PFSK-1 (cell line): ENCODE measurements around the gene POLR1D.

Source experiments
- FOXP2 ChIP-seq: optimal IDR thresholded peaks from 2 replicates; pipeline ENCODE3; 2011; ENCODE audit warnings: borderline replicate concordance, control low read depth, inconsistent platforms; ENCODE audit not compliant: insufficient read depth; ENCODE audit errors: extremely low read length, extremely low read depth
- POLR2AphosphoS5 ChIP-seq: IDR thresholded peaks from 2 replicates; pipeline ENCODE4 v1.6.1; 2012; ENCODE audit warnings: low read depth, mild to moderate bottlenecking, control low read depth, low read length, moderate library complexity
- SIN3A ChIP-seq: IDR thresholded peaks from 2 replicates; pipeline ENCODE4 v1.6.1; 2012; ENCODE audit warnings: mild to moderate bottlenecking, low read length, moderate library complexity, borderline replicate concordance; ENCODE audit not compliant: insufficient read depth
- TAF1 ChIP-seq: IDR thresholded peaks from 2 replicates; pipeline ENCODE4 v1.6.1; 2012; ENCODE audit warnings: low read length, control low read depth, borderline replicate concordance; ENCODE audit not compliant: insufficient read depth
- TF ChIP-seq, protein P1 (sequence below), 2 experiments: IDR thresholded peaks; 2 replicates each; pipeline versions ENCODE4 v1.6.1 to v1.8.0; 2011 to 2012; ENCODE audit warnings: low read depth in 2 of 2, low read length in 2 of 2, control low read depth in 1 of 2, inconsistent platforms in 1 of 2, mild to moderate bottlenecking in 1 of 2, moderate library complexity in 1 of 2; ENCODE audit not compliant: insufficient read depth in 1 of 2

POLR1D gene

GRCh38 chr13:27654059-27654458 is 32.4 kb downstream of the POLR1D start:
- TF ChIP-seq, protein P1, sequence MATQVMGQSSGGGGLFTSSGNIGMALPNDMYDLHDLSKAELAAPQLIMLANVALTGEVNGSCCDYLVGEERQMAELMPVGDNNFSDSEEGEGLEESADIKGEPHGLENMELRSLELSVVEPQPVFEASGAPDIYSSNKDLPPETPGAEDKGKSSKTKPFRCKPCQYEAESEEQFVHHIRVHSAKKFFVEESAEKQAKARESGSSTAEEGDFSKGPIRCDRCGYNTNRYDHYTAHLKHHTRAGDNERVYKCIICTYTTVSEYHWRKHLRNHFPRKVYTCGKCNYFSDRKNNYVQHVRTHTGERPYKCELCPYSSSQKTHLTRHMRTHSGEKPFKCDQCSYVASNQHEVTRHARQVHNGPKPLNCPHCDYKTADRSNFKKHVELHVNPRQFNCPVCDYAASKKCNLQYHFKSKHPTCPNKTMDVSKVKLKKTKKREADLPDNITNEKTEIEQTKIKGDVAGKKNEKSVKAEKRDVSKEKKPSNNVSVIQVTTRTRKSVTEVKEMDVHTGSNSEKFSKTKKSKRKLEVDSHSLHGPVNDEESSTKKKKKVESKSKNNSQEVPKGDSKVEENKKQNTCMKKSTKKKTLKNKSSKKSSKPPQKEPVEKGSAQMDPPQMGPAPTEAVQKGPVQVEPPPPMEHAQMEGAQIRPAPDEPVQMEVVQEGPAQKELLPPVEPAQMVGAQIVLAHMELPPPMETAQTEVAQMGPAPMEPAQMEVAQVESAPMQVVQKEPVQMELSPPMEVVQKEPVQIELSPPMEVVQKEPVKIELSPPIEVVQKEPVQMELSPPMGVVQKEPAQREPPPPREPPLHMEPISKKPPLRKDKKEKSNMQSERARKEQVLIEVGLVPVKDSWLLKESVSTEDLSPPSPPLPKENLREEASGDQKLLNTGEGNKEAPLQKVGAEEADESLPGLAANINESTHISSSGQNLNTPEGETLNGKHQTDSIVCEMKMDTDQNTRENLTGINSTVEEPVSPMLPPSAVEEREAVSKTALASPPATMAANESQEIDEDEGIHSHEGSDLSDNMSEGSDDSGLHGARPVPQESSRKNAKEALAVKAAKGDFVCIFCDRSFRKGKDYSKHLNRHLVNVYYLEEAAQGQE (IDR thresholded peaks at IDR 0.05; ENCODE audit: insufficient read depth in 1 of 2, low read depth in 2 of 2, low read length in 2 of 2): no peak
- TF ChIP-seq POLR2AphosphoS5: no peak
- TF ChIP-seq SIN3A: no peak
- TF ChIP-seq TAF1: no peak
- no peak for TF ChIP-seq FOXP2

DNA sequence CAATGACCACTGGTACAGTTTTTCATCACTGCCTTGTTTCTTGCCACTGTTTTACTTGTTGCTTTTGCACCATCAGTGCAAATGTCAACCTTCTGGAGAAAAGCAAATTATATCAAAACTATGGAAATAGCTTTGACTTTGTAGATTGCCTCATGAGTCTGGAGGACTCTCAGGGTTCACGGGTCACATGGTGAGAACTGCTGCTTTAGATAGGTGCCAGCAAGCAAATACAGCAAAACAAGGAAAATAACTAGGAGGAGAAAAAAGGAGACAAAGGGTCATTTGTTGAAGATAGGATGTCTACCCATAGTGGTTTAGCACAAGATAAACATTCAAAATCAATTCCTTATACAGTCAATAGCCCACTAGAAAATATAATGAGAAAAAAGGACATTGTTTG is 33.1 kb downstream of the POLR1D start:
- no peak for TF ChIP-seq TAF1
- TF ChIP-seq, protein P1 (IDR thresholded peaks at IDR 0.05; ENCODE audit: insufficient read depth in 1 of 2, low read depth in 2 of 2, low read length in 2 of 2): no peak
- no peak for TF ChIP-seq POLR2AphosphoS5
- TF ChIP-seq SIN3A: no peak
- TF ChIP-seq FOXP2: no peak

DNA sequence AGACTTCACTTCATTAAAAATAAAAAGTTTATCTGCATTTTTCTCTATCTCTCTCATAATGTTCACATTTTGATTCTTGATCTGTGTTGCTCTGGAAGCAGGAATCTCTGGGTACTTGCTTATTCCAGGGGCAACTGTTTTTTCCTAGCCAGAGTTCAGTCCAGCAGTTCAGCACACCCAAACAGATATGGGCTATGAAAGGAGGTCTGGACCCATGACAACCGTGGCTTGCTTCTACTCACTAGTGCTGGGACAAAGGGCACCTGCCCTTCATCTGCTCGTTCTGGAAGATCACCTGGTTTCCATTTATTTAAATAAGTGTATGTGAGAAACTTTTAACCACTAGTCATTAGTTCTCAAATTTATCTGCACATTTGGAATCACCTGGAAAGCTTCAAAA is 36.0 kb downstream of the POLR1D start:
- no peak for TF ChIP-seq SIN3A
- no peak for TF ChIP-seq TAF1
- TF ChIP-seq POLR2AphosphoS5: no peak
- no peak for TF ChIP-seq FOXP2
- TF ChIP-seq, protein P1 (IDR thresholded peaks at IDR 0.05; ENCODE audit: insufficient read depth in 1 of 2, low read depth in 2 of 2, low read length in 2 of 2): no peak

DNA sequence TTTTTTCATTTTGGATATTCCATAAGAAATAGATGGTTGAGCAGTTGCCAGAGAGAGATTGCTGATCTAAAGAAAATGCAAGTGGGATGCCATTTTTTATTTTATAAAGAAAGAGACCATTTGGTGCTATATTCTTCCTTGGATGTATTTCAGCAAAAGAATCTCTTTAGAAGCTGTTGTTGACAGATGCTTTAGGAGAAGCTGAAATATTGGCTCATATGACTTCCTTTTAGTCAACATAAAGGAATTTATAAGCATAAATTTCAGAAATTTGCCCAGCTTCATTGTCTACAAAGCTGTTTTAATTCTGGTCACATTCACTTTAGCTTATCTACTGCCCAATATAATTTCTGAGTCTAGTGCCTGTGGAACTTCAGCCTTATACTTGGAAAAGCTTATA is 36.9 kb downstream of the POLR1D start:
- TF ChIP-seq POLR2AphosphoS5: no peak

- TF ChIP-seq FOXP2 (no peak), SIN3A (no peak), POLR2AphosphoS5 (no peak), TAF1 (no peak)
- TF ChIP-seq, protein P1 (IDR thresholded peaks at IDR 0.05; ENCODE audit: insufficient read depth in 1 of 2, low read depth in 2 of 2, low read length in 2 of 2): no peak
Measured at GRCh38 chr13:27659145-27659865, 37.6 kb downstream of the POLR1D start.
